Brain microvascular endothelial cell (primary cell): ENCODE measurements around the gene TM4SF18.
A peak's percentile ranks its signal among the peaks of the same experiment; 100 is the strongest.

Experiments used
- DNase-seq: peaks from one replicate; pipeline ENCODE4 v3.0.0-alpha.2; 2020
- H3K27ac ChIP-seq: fragments of 250-450 bp; sonication (Bioruptor Pico); 2 replicates; pipeline ENCODE4 v1.5.1; 2020; ENCODE audit warnings: mild to moderate bottlenecking, moderate library complexity
- H3K27me3 ChIP-seq: fragments of 250-450 bp; sonication (Bioruptor Pico); replicated peaks from 2 replicates; pipeline ENCODE4 v1.5.1; 2020; ENCODE audit warnings: mild to moderate bottlenecking
- H3K36me3 ChIP-seq: fragments of 250-450 bp; sonication (Bioruptor Pico); replicated peaks from 2 replicates; pipeline ENCODE4 v1.5.1; 2020; ENCODE audit warnings: mild to moderate bottlenecking
- H3K4me3 ChIP-seq: 2 replicates; pipeline ENCODE4 v1.5.1; 2011; ENCODE audit warnings: low read depth, mild to moderate bottlenecking, control low read depth, low read length, moderate library complexity
- CTCF ChIP-seq: IDR thresholded peaks from 2 replicates; pipeline ENCODE4 v1.5.1; 2011; ENCODE audit warnings: low read depth, mild to moderate bottlenecking, moderate library complexity, low read length, control low read depth, inconsistent platforms; ENCODE audit errors: missing control alignments
- in situ Hi-C: cut with HindIII; loops from 2 replicates; pipeline ENCODE4 v1.10.0; 2017; ENCODE audit warnings: low sequenced_read_pairs, low pct_ligation_motif_present

TM4SF18 gene

DNA sequence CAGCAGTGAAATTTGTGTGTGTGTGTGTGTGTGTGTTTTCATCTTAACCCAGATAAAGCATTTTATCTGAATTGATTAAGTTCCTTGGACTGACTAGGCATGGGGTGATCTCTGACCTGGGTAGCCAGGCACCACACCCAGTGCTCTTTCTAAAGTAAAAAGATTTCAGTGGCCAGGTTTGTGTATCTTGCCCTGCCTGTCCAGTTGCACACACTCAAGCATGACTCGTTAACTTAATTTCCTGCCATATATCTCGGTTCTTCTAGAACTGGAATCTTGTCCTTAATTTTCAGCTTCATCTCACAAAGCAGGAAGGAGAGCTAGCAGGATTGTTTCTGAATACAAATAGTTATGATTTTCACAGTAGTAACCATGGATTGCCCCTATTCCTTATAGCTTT lies 17.0 kb downstream of the TM4SF18 start:
- H3K4me3 ChIP-seq = no peak overlapping the region
- H3K36me3 ChIP-seq = no peaks in the 10 kb centered on the region
- in situ Hi-C loops = no loop called here
- no peak overlapping the region for H3K27ac ChIP-seq
- no peak for TF ChIP-seq CTCF
- no peaks in the 10 kb centered on the region for H3K27me3 ChIP-seq
- no peak for DNase-seq

GRCh38 chr3:149315694-149316093 lies 17.7 kb downstream of the TM4SF18 start:
- in situ Hi-C loops = no loop called here
- Histone ChIP-seq H3K36me3 (no peaks in the 10 kb centered on the region), H3K27me3 (no peaks in the 10 kb centered on the region), H3K27ac (no peak overlapping the region), H3K4me3 (no peak overlapping the region)
- no peak for TF ChIP-seq CTCF
- no peak for DNase-seq

GRCh38 chr3:149314807-149315578 lies 18.4 kb downstream of the TM4SF18 start:
- peak; percentile 62 for DNase-seq
- TF ChIP-seq CTCF = no peak
- in situ Hi-C loops = no loop called here
- Histone ChIP-seq H3K27me3 (no peaks in the 10 kb centered on the region), H3K36me3 (no peaks in the 10 kb centered on the region), H3K27ac (peak overlapping the region; percentile 42), H3K4me3 (no peak overlapping the region)

DNA sequence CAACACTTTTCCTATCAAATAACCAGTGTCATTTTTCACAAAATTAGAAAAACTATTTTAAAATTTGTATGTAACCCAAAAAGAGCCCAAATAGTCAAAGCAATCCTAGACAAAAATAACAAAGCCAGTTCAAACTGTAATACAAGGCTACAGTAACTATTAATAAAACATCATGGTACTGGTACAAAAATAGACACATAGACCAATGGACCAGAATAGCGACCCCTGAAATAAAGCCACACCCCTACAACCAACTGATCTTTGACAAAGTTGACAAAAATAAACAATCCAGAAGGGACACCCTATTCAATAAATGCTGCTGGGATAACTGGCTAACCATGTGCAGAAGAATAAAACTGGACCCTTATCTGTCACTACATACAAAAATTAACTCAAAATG lies 19.9 kb downstream of the TM4SF18 start:
- H3K27me3 ChIP-seq = no peaks in the 10 kb centered on the region
- no peak overlapping the region for H3K27ac ChIP-seq
- H3K4me3 ChIP-seq = no peak overlapping the region
- no peak for DNase-seq
- TF ChIP-seq CTCF = no peak
- in situ Hi-C loops = no loop called here
- no peaks in the 10 kb centered on the region for H3K36me3 ChIP-seq

- H3K4me3 ChIP-seq = no peak overlapping the region
- DNase-seq = no peak
- no peaks in the 10 kb centered on the region for H3K36me3 ChIP-seq
- H3K27ac ChIP-seq = no peak overlapping the region
- in situ Hi-C loops = no loop called here
- H3K27me3 ChIP-seq = no peaks in the 10 kb centered on the region
- no peak for TF ChIP-seq CTCF
Observed at GRCh38 chr3:149310796-149311534, 22.5 kb downstream of the TM4SF18 start.
